CD1c-positive myeloid dendritic cell (primary cell): Measurements from ENCODE around the gene NRBP1.

ENCODE experiments used
- DNase-seq: peaks from one replicate; pipeline ENCODE4 v3.0.0-alpha.2; 2016; ENCODE audit errors: extremely low spot score

Gene NRBP1

GRCh38 chr2:27428213-27428977, at the start of gene NRBP1:
NRBP1 (plus strand) TSS chr2:27428631; CDS start chr2:27433274, 4,643 bp downstream.
- DNase-seq = peak; percentile 97

- DNase-seq = no peak
Measured at GRCh38 chr2:27378809-27379290, 49.6 kb upstream of the NRBP1 start.

DNA sequence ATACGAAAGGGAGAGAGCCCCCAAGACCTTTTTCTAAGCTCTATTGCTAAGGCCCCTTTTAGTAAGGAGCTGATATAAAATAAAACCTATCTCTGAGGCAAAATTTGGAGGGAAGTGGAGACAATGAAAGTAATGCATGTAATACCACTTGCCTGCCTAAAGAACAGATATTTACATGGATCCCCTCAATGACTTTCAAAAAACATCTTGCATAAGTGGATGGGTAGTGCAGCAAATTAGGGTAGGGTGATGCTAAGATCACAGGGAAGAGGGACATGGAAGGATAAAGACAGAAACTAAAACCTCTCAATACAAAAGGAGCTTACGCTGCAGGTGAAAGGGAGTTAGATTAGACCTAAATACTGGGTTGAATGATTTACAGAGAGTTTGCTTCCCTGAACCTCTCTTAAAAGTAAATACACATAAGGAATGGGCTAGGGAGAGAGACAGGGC, 49.0 kb upstream of the NRBP1 start:
- no peak for DNase-seq

DNA sequence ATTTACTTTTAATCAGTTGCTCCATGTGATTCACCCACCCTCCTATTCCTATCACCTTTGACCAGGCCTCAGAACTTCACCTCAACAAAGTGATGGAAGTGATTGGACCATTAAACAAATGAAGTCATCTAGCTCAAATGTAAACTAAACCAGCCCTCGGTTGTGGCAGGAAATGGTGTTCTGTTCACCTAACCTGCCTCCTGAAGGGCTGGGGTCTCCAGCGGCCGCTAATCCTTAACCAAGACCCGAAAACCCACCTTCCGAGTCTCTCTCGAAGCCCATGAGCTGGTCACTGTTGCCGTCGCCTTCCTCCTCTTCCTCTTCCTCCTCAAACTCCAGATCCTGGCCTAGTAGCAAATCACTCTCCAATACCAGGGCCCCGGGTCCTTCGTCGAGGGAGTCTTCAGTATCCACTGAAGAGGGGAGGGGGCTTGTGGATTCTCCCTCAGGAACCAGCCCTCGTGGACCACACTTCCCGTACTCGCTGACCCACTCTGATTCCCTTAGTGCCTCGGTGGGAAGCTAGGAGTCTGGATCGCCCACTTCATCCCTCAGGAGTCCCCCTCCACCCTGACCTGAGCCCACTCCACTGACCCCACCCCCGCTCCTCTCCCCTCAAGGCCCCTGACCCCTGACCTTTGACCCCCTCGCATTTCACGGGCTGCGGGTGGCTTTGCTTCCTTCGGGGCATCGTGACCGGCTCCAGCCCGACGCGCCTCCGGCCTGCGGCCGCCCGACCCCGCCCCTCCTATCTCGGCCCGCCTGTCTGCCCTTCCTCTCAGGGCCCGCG, 48.4 kb upstream of the NRBP1 start:
- no peak for DNase-seq

- DNase-seq = peak; percentile 98
Measured at GRCh38 chr2:27380626-27381545, 47.5 kb upstream of the NRBP1 start, which contains the start of gene ZNF513. ZNF513 (minus strand) TSS chr2:27380734; CDS start chr2:27380526, 208 bp downstream.

- DNase-seq = no peak
Measured at GRCh38 chr2:27381577-27382181, 46.8 kb upstream of the NRBP1 start.

DNA sequence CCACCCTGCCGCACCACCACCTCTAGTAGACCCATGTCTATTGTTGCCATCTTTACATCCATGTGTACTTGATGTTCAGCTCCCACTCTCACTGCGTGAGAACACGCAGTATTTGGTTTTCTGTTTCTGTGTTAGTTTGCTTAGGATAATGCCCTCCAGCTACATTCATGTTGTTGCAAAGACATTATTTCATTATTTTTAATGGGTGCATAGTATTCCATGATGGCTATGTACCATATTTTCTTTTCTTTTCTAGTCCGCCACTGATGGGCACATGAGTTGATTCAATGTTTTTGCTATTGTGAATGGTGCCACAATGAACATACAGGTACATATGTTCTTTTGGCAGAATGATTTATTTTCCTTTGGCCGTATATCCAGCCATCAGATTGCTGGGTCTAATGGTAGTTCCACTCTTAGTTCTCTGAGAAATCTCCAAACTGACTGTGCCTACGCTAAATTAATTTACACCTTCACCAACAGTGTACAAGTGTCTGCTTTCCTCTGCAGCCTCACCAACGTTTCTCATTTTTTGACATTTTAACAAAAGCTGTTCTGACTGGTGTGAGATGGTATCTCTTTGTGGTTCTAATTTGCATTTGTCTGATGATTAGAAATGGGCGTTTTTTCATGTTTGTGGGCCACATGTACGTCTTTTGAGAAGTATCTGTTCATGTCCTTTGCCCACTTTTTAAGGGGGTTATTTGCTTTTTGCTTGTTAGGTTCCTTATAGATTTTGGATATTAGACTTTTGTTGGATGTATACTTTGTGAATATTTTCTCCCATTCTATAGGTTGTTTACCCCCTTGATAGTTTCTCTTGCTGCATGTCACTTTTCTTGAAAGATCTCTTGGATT, 37.4 kb upstream of the NRBP1 start:
- DNase-seq = no peak

GRCh38 chr2:27393225-27393624, 35.2 kb upstream of the NRBP1 start:
- no peak for DNase-seq

DNA sequence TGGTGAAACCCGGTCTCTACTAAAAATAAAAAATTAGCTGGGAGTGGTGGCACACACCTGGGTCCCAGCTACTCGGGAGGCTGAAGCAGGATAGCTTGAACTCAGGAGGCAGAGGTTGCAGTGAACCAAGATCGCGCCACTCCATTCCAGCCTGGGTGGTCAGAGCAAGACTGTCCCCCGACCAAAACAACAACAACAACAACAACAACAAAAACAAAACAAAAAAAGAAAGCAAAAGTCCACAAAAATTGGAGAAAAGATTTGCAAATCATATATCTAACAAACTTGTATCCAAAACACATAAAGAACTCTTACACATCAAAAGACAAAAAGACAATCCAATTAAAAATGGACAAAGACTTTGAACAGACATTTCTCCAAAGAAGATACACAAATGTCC, 29.5 kb upstream of the NRBP1 start:
- no peak for DNase-seq

DNA sequence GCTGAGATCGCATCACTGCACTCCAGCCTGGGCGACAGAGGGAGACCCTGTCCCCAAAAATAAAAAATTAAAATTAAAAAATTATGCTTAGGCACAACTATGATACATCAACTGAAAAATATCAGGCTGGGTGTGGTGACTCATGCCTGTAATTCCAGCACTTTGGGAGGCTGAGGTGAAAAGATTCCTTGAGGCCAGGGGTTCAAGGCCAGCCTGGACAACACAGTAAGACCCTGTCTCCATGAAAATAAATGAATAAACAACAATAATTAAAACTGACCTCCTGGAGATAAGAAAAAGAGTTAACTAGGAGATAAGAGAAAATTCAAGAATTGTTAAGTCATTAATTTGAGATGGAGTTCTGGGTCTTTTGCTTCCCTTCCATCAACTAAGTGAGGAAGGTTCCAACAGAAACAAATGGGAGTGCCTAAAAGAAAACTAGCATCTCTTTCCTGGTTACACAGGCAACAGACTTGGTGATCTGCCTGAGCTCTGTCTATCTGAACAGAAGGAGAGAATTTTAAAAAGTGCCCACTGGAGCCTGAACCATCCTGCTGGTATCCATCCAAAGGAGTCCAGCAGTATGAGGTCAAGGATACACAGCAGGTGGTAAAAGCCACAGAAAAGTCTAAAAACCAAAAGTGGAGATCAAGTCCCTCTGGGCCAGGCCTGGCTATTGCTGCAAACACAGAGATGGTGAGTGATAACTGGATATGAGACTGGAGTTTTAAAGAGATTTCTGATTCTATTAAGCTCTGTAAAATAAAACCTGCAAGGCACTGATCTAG, 27.9 kb upstream of the NRBP1 start:
- no peak for DNase-seq

DNA sequence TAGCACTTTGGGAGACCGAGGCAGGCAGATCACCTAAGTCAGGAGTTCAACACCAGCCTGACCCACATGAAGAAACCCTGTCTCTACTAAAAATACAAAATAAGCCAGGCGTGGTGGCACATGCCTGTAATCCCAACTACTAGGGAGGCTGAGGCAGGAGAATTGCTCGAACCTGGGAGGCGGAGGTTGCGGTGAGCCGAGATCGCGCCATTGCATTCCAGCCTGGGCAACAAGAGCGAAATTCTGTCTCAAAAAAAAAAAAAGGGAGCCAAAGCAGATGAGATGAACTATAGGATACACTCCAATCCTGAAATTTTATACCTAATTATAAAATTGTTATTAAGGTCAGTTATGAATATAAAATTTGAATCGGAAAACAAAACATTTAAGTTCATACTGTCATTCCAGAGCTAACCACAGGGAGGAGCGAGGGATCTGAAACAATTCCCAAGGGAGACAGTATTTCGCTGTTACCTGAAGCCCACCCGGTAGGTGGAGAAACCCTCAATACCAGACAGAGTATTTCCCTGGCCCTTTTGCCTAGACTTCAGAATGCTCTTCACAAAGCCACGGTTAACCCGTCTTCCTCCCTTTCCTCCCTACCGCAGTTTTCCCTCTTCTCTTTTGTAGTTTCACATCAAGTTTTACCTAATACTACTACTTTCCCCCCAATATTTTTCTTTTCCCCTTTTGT, 20.5 kb upstream of the NRBP1 start:
- peak; percentile 9 for DNase-seq

GRCh38 chr2:27408601-27409320, 19.7 kb upstream of the NRBP1 start:
- DNase-seq = peak; percentile 45

- DNase-seq = peak; percentile 98
Measured at GRCh38 chr2:27409321-27410073, 18.9 kb upstream of the NRBP1 start, which contains the start of gene PPM1G. PPM1G (minus strand) TSS chr2:27409591; CDS start chr2:27409422, 169 bp downstream.

- DNase-seq = no peak
Measured at GRCh38 chr2:27412419-27413152, 15.8 kb upstream of the NRBP1 start.

DNA sequence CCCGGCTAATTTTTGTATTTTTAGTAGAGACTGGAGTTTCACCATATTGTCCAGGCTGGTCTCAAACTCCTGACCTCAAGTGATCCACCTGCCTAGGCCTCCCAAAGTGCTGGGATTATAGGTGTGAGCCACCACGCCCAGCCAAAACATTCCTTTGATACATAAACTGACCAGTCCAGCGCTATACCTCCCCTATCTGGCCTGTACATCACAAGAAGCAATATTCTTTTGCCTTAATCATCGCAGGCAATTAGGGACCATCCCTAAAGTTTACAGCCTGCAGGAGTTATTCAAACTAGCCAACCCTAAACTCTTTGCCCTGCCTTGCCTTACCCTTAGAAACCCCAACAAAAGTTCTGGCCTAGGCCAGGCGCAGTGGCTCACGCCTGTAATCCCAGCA, 12.3 kb upstream of the NRBP1 start:
- DNase-seq = no peak

- DNase-seq = no peak
Measured at GRCh38 chr2:27420996-27421395, 7.4 kb upstream of the NRBP1 start.
